SU-DHL-6 (cell line): ENCODE data around the gene MLIP.

Source experiments
- H2AFZ ChIP-seq: fragments of 200-600 bp; sonication (generic); 2 replicates; pipeline ENCODE4 v1.6.1; 2014; ENCODE audit warnings: low read depth, mild to moderate bottlenecking, moderate library complexity, mixed read lengths, antibody characterized with exemption, low read length; ENCODE audit not compliant: severe bottlenecking
- H3F3A ChIP-seq: fragments of 200-600 bp; shearing (Covaris generic); 2 replicates; pipeline ENCODE4 v1.6.0; 2016; ENCODE audit warnings: antibody characterized with exemption, mild to moderate bottlenecking; ENCODE audit not compliant: insufficient read depth
- H3K27ac ChIP-seq: fragments of 200-600 bp; sonication (generic); 2 replicates; pipeline ENCODE4 v1.5.1; 2016; ENCODE audit warnings: low read depth, mild to moderate bottlenecking, low read length, moderate library complexity, mixed read lengths
- H3K27me3 ChIP-seq: fragments of 200-600 bp; sonication (generic), shearing (Covaris generic); 2 replicates; pipeline ENCODE4 v1.6.0; 2014; ENCODE audit warnings: mild to moderate bottlenecking, low read length
- H3K36me3 ChIP-seq: fragments of 200-600 bp; sonication (generic); 2 replicates; pipeline ENCODE4 v1.6.1; 2014; ENCODE audit warnings: mild to moderate bottlenecking, low read length, mixed read lengths
- H3K4me2 ChIP-seq: fragments of 300-600, 200-600 bp; shearing (Covaris generic), sonication (generic); 2 replicates; pipeline ENCODE4 v1.6.0; 2014; ENCODE audit warnings: low read length, low read depth, mild to moderate bottlenecking; ENCODE audit not compliant: poor library complexity, severe bottlenecking
- H3K4me3 ChIP-seq: fragments of 200-600 bp; sonication (generic); 2 replicates; pipeline ENCODE4 v1.5.1; 2014; ENCODE audit warnings: antibody characterized with exemption, low read length, mild to moderate bottlenecking, mixed read lengths; ENCODE audit not compliant: insufficient read depth, poor library complexity, severe bottlenecking
- H3K79me2 ChIP-seq: fragments of 200-600 bp; sonication (generic); 2 replicates; pipeline ENCODE4 v1.6.1; 2014; ENCODE audit warnings: mild to moderate bottlenecking, low read length, moderate library complexity; ENCODE audit not compliant: insufficient read depth
- H3K9ac ChIP-seq: fragments of 200-600 bp; sonication (generic); 2 replicates; pipeline ENCODE4 v1.7.0; 2014; ENCODE audit warnings: mild to moderate bottlenecking, low read length
- H3K9me2 ChIP-seq: fragments of 200-600 bp; sonication (generic); replicated peaks from 2 replicates; pipeline ENCODE4 v1.6.1; 2014; ENCODE audit warnings: low read length; ENCODE audit not compliant: insufficient read depth
- H3K9me3 ChIP-seq: fragments of 200-600 bp; sonication (generic); 2 replicates; pipeline ENCODE4 v1.6.1; 2014; ENCODE audit warnings: low read length, mixed read lengths; ENCODE audit not compliant: insufficient read depth
- H4K20me1 ChIP-seq: fragments of 200-600 bp; sonication (generic); 2 replicates; pipeline ENCODE4 v1.6.1; 2014; ENCODE audit warnings: low read depth, mild to moderate bottlenecking, antibody characterized with exemption, low read length, moderate library complexity, mixed read lengths
- CTCF ChIP-seq: fragments of 200-600 bp; sonication (generic); IDR thresholded peaks from one replicate; pipeline ENCODE4 v1.5.1; 2017; ENCODE audit warnings: antibody characterized with exemption, mild to moderate bottlenecking, low read length, moderate library complexity; ENCODE audit not compliant: insufficient read depth, poor library complexity, severe bottlenecking
- EZH2phosphoT487 ChIP-seq: fragments of 200-600 bp; sonication (generic), shearing (Covaris generic); conservative IDR thresholded peaks from 2 replicates; pipeline ENCODE4 v1.6.1; 2018; ENCODE audit warnings: mild to moderate bottlenecking, antibody characterized with exemption, low read length, moderate library complexity, mixed read lengths

MLIP gene

GRCh38 chr6:54070025-54070424 is 41.2 kb upstream of the MLIP start:
- H3K9me2 ChIP-seq = no peaks in the 10 kb centered on the region
- H3K9ac ChIP-seq = no peak overlapping the region
- H3K9me3 ChIP-seq = no peaks in the 10 kb centered on the region
- H3K4me3 ChIP-seq = no peak overlapping the region
- H3F3A ChIP-seq = no peaks in the 10 kb centered on the region
- no peak overlapping the region for H3K27ac ChIP-seq
- no peaks in the 10 kb centered on the region for H3K36me3 ChIP-seq
- no peak overlapping the region for H3K4me2 ChIP-seq
- TF ChIP-seq CTCF (no peak), EZH2phosphoT487 (no peak)
- H4K20me1 ChIP-seq = no peaks in the 10 kb centered on the region
- H3K79me2 ChIP-seq = no peaks in the 10 kb centered on the region
- no peak overlapping the region for H2AFZ ChIP-seq
- no peaks in the 10 kb centered on the region for H3K27me3 ChIP-seq

GRCh38 chr6:54071821-54072340 is 39.4 kb upstream of the MLIP start:
- no peak for TF ChIP-seq EZH2phosphoT487
- TF ChIP-seq CTCF = no peak
- H3K79me2 ChIP-seq = no peaks in the 10 kb centered on the region
- H2AFZ ChIP-seq = no peak overlapping the region
- no peak overlapping the region for H3K27ac ChIP-seq
- no peaks in the 10 kb centered on the region for H4K20me1 ChIP-seq
- H3F3A ChIP-seq = no peaks in the 10 kb centered on the region
- H3K9ac ChIP-seq = no peak overlapping the region
- no peaks in the 10 kb centered on the region for H3K27me3 ChIP-seq
- no peaks in the 10 kb centered on the region for H3K9me2 ChIP-seq
- H3K4me3 ChIP-seq = no peak overlapping the region
- H3K4me2 ChIP-seq = no peak overlapping the region
- H3K9me3 ChIP-seq = no peaks in the 10 kb centered on the region
- H3K36me3 ChIP-seq = no peaks in the 10 kb centered on the region

- H2AFZ ChIP-seq = no peak overlapping the region
- no peaks in the 10 kb centered on the region for H4K20me1 ChIP-seq
- H3K9me2 ChIP-seq = no peaks in the 10 kb centered on the region
- H3K9ac ChIP-seq = no peak overlapping the region
- no peaks in the 10 kb centered on the region for H3K27me3 ChIP-seq
- H3K4me2 ChIP-seq = no peak overlapping the region
- H3K4me3 ChIP-seq = no peak overlapping the region
- no peaks in the 10 kb centered on the region for H3K36me3 ChIP-seq
- H3K27ac ChIP-seq = no peak overlapping the region
- H3K9me3 ChIP-seq = no peaks in the 10 kb centered on the region
- TF ChIP-seq EZH2phosphoT487 = no peak
- no peak for TF ChIP-seq CTCF
- H3F3A ChIP-seq = no peaks in the 10 kb centered on the region
- H3K79me2 ChIP-seq = no peaks in the 10 kb centered on the region
Measured at GRCh38 chr6:54072635-54073313, 38.5 kb upstream of the MLIP start.
